Small intestine (tissue), 7 donors: ENCODE data around the gene ARHGAP10. TPM values are rescaled to one million over a fixed set of nuclear protein-coding genes. Genes with fewer than 3 reads are reported as not detected.

Experiments
- DNase-seq, 2 donors: peaks; one replicate each; pipeline versions ENCODE4 v3.0.0 to v3.0.0-alpha.2; 2013
- FAIRE-seq: peaks from 2 replicates; lab custom pipeline; 2012; peaks lifted over from hg19 to GRCh38; lab: Jason Lieb, UNC
- H3K27ac ChIP-seq, 3 donors: one replicate each; pipeline ENCODE4 v1.5.1; 2013; ENCODE audit warnings: low read length in 2 of 3, mild to moderate bottlenecking in 2 of 3, control low read depth in 1 of 3, inconsistent platforms in 1 of 3, low read depth in 1 of 3, moderate library complexity in 1 of 3
- H3K27me3 ChIP-seq, 3 donors: one replicate each; pipeline ENCODE4 v1.6.1; 2013; ENCODE audit warnings: low read length in 3 of 3, inconsistent platforms in 1 of 3; ENCODE audit not compliant: control insufficient read depth in 3 of 3, insufficient read depth in 3 of 3
- H3K36me3 ChIP-seq, 3 donors: one replicate each; pipeline ENCODE4 v1.6.1; 2013; ENCODE audit warnings: low read length in 3 of 3, inconsistent platforms in 1 of 3, low read depth in 1 of 3, mild to moderate bottlenecking in 1 of 3, moderate library complexity in 1 of 3; ENCODE audit not compliant: control insufficient read depth in 3 of 3, insufficient read depth in 2 of 3
- H3K4me1 ChIP-seq, 3 donors: one replicate each; pipeline ENCODE4 v1.6.1; 2013; ENCODE audit warnings: low read length in 2 of 3, inconsistent platforms in 1 of 3, low read depth in 1 of 3, mild to moderate bottlenecking in 1 of 3, moderate library complexity in 1 of 3; ENCODE audit not compliant: control insufficient read depth in 3 of 3, insufficient read depth in 2 of 3
- H3K4me3 ChIP-seq, 3 donors: one replicate each; pipeline ENCODE4 v1.5.1; 2013; ENCODE audit warnings: low read length in 3 of 3, control low read depth in 1 of 3, inconsistent platforms in 1 of 3, low read depth in 1 of 3, mild to moderate bottlenecking in 1 of 3, moderate library complexity in 1 of 3
- H3K9me3 ChIP-seq, 2 donors: one replicate each; pipeline ENCODE4 v1.6.1; 2013; ENCODE audit warnings: low read depth in 1 of 2, low read length in 1 of 2; ENCODE audit not compliant: control insufficient read depth in 2 of 2, insufficient read depth in 1 of 2
- WGBS, 3 donors: extraction: QIAGEN DNeasy Blood & Tissue Kit; methylation state at CpG; one replicate each; pipeline ENCODE4 v1.1.7; 2013; 5-methylcytosine and 5-hydroxymethylcytosine counted together
- polyA plus RNA-seq, 4 donors: library from polyadenylated mRNA; stranded (reverse) in 3 of 4; unstranded in 1 of 4; fragments of 200-250 nt in 3 of 4; fragments of 120-200 nt in 1 of 4; gene quantifications; one replicate each; pipeline versions ENCODE4 v1.2.1 to v1.2.3, GENCODE V29; 2013
- donor health status: healthy with polysubstance abuse.
- donor health status: control.
- donor health status: control.
- donor health status: Bipolar disorder and iron deficiency.
- donor health status: healthy.

ARHGAP10 gene
- polyA plus RNA-seq, 4 donors, result 3.4 to 13.2 (median 6.7) TPM

DNA sequence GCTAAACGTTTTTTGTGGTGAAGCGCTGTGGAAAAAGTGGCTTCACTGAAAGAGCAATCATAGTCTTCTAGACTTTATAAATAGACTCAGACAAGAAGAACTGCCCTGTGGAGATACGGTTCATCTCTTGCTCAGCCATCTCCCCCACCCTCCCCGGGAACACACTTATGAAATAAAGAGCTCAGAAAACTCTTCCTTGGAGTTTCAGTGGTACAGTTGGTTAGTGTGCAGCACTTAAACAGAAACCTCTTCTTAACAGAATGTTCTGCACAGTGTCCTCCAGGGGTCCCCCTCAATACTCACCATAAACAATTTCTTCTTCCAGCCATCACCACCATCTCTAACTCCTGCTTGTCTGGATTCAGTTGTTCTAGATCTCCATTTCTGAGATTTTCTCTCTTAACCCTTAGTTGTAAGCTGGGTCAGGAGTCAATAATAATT, 313.0 kb downstream of the ARHGAP10 start:
- WGBS, 3 donors, result 74 to 79% (median 77%) methylated on average over 4 of the region's 4 CpGs
- FAIRE-seq (no peak), DNase-seq (peak in 1 of 2 donors; percentile 13)
- Histone ChIP-seq H3K9me3 (no peaks in the 10 kb centered on the region), H3K4me3 (no peak overlapping the region), H3K36me3 (peaks cover 0 to 6% (median 0%) of the 10 kb centered on the region in 3 donors), H3K27me3 (no peaks in the 10 kb centered on the region), H3K4me1 (no peaks in the 10 kb centered on the region), H3K27ac (no peak overlapping the region)

DNA sequence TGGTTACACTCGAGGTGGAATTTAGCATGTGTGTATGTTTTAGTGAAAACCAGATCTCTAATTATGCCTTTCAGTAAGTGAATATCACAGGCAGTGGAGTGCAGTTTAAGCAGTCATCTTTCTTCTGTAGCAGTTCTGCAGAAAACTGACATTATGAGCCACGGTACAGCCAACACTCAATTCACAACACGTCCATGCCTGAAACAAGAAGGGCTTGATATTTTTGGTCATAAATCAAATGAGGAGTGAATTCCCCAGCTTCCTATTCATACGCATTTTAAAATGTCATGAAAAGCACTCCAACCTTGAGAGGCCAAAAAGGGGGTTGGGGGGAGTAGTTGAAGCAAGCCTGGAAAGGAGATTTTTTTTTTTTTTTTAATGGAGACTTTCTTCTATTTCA, 316.7 kb downstream of the ARHGAP10 start:
- H3K27ac ChIP-seq, result no peak overlapping the region
- no peaks in the 10 kb centered on the region for H3K27me3 ChIP-seq
- H3K36me3 ChIP-seq, result peaks cover 0 to 6% (median 0%) of the 10 kb centered on the region in 3 donors
- H3K9me3 ChIP-seq, result no peaks in the 10 kb centered on the region
- WGBS, 3 donors, result 65 to 83% (median 81%) methylated on average over 4 of the region's 4 CpGs
- H3K4me3 ChIP-seq, result no peak overlapping the region
- no peak for DNase-seq
- peaks cover 0 to 2% (median 0%) of the 10 kb centered on the region in 3 donors for H3K4me1 ChIP-seq
- no peak for FAIRE-seq

DNA sequence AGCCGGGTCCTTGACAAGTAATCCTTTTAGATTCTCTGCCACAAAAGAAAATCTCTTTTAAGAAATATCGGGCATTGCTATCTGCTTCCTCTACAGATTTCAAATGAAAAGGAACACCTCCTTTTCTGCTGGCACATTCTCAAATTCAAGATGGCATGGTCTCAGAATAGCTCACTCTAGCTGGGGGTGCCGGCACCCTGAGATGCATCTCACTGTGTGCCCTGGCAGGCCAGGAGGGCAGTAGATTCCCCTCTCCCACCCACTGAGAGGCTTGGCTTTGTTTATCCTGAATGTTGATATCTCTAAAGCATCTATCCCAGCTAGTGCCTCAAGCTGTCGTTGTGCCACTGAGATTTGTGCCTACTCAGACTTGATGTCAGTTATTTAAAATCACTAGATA, 319.5 kb downstream of the ARHGAP10 start:
- peaks cover 0 to 6% (median 0%) of the 10 kb centered on the region in 3 donors for H3K36me3 ChIP-seq
- H3K27me3 ChIP-seq, result no peaks in the 10 kb centered on the region
- no peaks in the 10 kb centered on the region for H3K9me3 ChIP-seq
- FAIRE-seq, result no peak
- no peak overlapping the region for H3K27ac ChIP-seq
- no peak overlapping the region for H3K4me3 ChIP-seq
- H3K4me1 ChIP-seq, result peaks cover 2 to 5% (median 3%) of the 10 kb centered on the region in 3 donors
- no peak for DNase-seq
- WGBS, 3 donors, result 82 to 91% (median 87%) methylated on average over 4 of the region's 4 CpGs

DNA sequence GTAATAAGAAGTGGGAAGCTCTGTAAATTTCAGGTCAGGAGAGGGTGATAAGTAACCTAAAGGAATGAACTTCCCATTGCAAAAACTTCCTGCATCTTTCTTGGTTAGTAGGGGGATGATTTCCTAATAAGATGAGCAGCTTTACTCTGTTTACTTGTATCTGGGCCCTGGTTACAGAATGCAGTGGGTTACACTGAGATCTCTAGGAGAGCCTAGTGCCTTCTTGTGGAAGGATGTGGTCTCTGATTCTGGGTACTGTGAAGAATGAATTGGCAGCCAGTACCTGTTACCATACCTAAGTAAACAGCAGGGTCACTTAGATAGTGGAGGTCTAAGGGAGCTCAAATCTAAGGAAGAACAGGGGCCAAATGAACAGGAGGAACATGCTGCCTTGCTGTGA, 320.6 kb downstream of the ARHGAP10 start:
- Histone ChIP-seq H3K27ac (peak overlapping the region in 1 of 3 donors; percentile 11), H3K36me3 (peaks cover 0 to 4% (median 0%) of the 10 kb centered on the region in 3 donors), H3K4me1 (peaks cover 2 to 8% (median 3%) of the 10 kb centered on the region in 3 donors), H3K4me3 (no peak overlapping the region), H3K27me3 (no peaks in the 10 kb centered on the region), H3K9me3 (no peaks in the 10 kb centered on the region)
- DNase-seq, result peak in 1 of 2 donors; percentile 27
- no peak for FAIRE-seq

DNA sequence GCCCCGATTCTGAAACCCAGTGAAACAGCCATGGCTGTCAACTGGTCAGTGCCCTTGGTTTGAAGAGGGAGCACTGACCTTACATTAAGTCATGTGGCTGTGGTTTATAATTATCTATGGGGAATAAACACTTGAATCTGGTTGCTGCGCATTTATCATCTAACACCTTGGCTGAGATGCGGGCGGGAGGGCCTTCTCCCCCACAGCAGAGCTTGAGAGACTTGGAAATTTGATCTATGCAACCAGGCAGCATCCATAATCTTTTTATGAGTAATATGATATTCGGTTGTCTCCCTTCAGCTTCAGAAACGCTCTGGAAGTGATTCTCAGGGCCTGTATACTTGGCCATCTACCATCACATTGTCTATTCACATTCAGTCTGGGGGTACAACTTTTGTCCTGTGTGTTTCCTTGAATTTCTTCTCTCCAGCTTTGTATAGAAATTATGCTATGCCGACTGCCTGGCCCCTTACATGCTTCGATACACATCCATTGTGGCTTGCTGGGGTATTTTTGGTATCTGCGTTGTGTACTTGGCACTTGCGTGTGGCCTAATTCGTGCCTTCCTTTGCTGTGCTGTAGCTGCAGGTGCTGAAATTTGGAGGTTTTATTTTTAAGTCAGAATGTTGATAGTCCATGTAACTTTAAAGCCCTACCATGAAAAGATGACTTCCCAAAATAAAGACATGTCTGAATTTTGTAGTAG, 321.6 kb downstream of the ARHGAP10 start:
- 89 to 94% (median 93%) methylated on average over 11 of the region's 11 CpGs for WGBS, 3 donors
- DNase-seq, result no peak
- Histone ChIP-seq H3K4me1 (peaks cover 2 to 8% (median 3%) of the 10 kb centered on the region in 3 donors), H3K4me3 (no peak overlapping the region), H3K36me3 (peaks cover 0 to 4% (median 0%) of the 10 kb centered on the region in 3 donors), H3K9me3 (no peaks in the 10 kb centered on the region), H3K27ac (no peak overlapping the region), H3K27me3 (no peaks in the 10 kb centered on the region)
- FAIRE-seq, result no peak

DNA sequence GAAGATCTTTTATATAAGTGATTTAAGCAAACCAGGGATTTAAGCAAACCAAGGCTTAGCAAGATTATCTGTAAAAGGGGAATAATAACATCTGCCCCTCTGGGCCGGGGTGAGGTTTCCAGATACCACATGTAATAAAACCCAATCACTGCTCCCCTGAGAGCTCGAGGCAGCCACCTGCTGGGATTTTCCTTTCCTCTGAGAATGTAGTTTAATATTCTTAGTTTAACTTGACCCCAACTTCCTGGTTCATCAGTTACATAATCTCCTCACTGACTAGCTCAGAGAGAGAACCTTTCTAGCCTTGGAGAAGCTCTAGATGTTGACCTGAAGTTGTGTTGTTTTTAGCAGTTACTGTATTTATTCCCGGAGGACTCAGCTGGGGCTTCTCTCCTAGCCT, 322.4 kb downstream of the ARHGAP10 start:
- no peak for FAIRE-seq
- Histone ChIP-seq H3K36me3 (peaks cover 0 to under 1% (median 0%) of the 10 kb centered on the region in 3 donors), H3K27me3 (no peaks in the 10 kb centered on the region), H3K4me3 (no peak overlapping the region), H3K27ac (no peak overlapping the region), H3K4me1 (peaks cover 2 to 8% (median 3%) of the 10 kb centered on the region in 3 donors), H3K9me3 (no peaks in the 10 kb centered on the region)
- 27 to 44% (median 38%) methylated on average over 3 of the region's 3 CpGs for WGBS, 3 donors
- DNase-seq, result peak; percentile 50 to 62

DNA sequence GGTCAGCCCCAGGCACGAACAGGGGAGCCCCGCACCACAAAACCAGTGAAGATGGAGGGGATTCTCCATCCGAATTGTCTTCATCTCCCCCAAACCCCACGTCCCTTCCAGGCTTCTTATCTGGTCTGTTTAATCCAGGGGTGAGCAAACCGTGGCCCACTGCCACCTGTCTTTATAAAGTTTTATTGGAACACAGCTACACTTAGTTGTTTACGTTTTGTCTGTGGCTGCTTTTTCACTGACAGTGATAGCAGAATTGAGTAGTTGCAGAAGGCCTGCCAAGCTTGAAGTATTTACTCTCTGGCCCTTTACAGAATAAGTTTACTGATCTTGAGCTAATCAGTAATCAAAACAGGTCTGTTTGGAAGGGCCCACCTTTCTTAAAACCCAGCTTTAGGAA, 324.0 kb downstream of the ARHGAP10 start:
- DNase-seq, result no peak
- no peak overlapping the region for H3K4me3 ChIP-seq
- H3K27ac ChIP-seq, result no peak overlapping the region
- H3K9me3 ChIP-seq, result no peaks in the 10 kb centered on the region
- H3K36me3 ChIP-seq, result no peaks in the 10 kb centered on the region
- 80 to 92% (median 85%) methylated on average over 6 of the region's 6 CpGs for WGBS, 3 donors
- no peaks in the 10 kb centered on the region for H3K27me3 ChIP-seq
- no peak for FAIRE-seq
- peaks cover 2 to 10% (median 9%) of the 10 kb centered on the region in 3 donors for H3K4me1 ChIP-seq

DNA sequence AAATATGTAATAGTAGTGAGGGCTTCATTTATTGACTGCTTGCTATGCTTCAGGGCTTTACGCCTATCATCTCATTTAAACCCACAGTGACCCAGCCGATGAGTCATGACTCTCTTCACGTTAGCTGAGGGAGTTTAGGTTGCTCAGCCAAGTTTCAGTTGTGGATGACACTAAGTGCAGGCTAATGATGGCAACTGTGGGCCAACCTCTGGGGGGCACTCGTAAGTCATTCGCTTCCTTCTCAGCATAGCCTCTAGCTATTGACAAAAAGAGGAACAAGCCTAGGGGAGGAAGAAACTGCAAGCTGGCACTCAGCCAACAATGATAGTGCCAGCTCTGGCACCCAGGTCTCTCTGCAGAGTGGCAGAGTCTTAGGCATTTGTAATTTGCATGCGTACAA, 325.0 kb downstream of the ARHGAP10 start:
- H3K27ac ChIP-seq, result no peak overlapping the region
- DNase-seq (peak in 1 of 2 donors; percentile 40), FAIRE-seq (no peak)
- H3K4me3 ChIP-seq, result no peak overlapping the region
- 54 to 67% (median 66%) methylated on average over 6 of the region's 6 CpGs for WGBS, 3 donors
- no peaks in the 10 kb centered on the region for H3K36me3 ChIP-seq
- no peaks in the 10 kb centered on the region for H3K9me3 ChIP-seq
- peaks cover 2 to 12% (median 10%) of the 10 kb centered on the region in 3 donors for H3K4me1 ChIP-seq
- H3K27me3 ChIP-seq, result no peaks in the 10 kb centered on the region
